Ovary (tissue), 9 donors: ENCODE measurements around the gene GRAP2. TPM values are rescaled to one million over a fixed set of nuclear protein-coding genes. Genes with fewer than 3 reads are reported as not detected.

Source experiments
- DNase-seq, 5 donors: peaks; one replicate each; pipeline ENCODE4 v3.0.0-alpha.2; 2019 to 2020
- H3K27ac ChIP-seq, 2 donors: fragments of 200-600 bp; one replicate each; pipeline versions ENCODE4 v1.5.1 to v1.8.0; 2019 to 2022
- H3K27me3 ChIP-seq: fragments of 200-600 bp; one replicate; pipeline ENCODE4 v1.8.0; 2022
- H3K36me3 ChIP-seq: fragments of 200-600 bp; sonication (generic); one replicate; pipeline ENCODE4 v1.5.1; 2019
- H3K4me1 ChIP-seq: one replicate; pipeline ENCODE4 v1.8.1; 2013; ENCODE audit warnings: mild to moderate bottlenecking, moderate library complexity; ENCODE audit not compliant: insufficient read depth
- H3K4me3 ChIP-seq: fragments of 200-600 bp; sonication (generic); one replicate; pipeline ENCODE4 v1.5.1; 2017
- H3K9me3 ChIP-seq, 2 donors: fragments of 200-600 bp in 1 of 2; sonication (generic) in 1 of 2; one replicate each; pipeline versions ENCODE4 v1.5.1 to v1.8.1; 2013 to 2019; ENCODE audit warnings: mild to moderate bottlenecking in 1 of 2, moderate library complexity in 1 of 2
- CTCF ChIP-seq, 3 donors: fragments of 450-650 bp in 2 of 3; fragments of 200-600 bp in 1 of 3; IDR thresholded peaks; one replicate each; pipeline versions ENCODE4 v1.5.1 to v1.8.0; 2016 to 2022; ENCODE audit warnings: antibody characterized with exemption in 3 of 3, mild to moderate bottlenecking in 1 of 3
- EP300 ChIP-seq: sonication (generic); formaldehyde crosslinking; IDR thresholded peaks from one replicate; pipeline ENCODE4 v1.6.1; 2017; ENCODE audit warnings: antibody characterized with exemption
- POLR2A ChIP-seq: fragments of 450-650 bp; IDR thresholded peaks from one replicate; pipeline ENCODE4 v1.6.1; 2017; ENCODE audit warnings: antibody characterized with exemption, mild to moderate bottlenecking, moderate library complexity
- WGBS, 3 donors: extraction: QIAGEN DNeasy Blood & Tissue Kit in 1 of 3; methylation state at CpG; one replicate each; pipeline versions ENCODE4 v1.1.5 to v1.1.7; 2013 to 2017; 5-methylcytosine and 5-hydroxymethylcytosine counted together
- intact Hi-C, 4 donors: fragments of 100-400 bp; cut with DNase I; formaldehyde crosslinking; loops; one replicate each; pipeline versions ENCODE4 v1.11.0 to v1.15.1; 2022 to 2023
- polyA plus RNA-seq, 2 donors: library from polyadenylated mRNA; stranded (reverse); fragments of 200-250 nt in 1 of 2; fragments of 350-450 nt in 1 of 2; fragmentation: Illumina TruSeq in 1 of 2; extraction: RNeasy Lipid Tissue Mini Kit (QIAGEN cat#74804) in 1 of 2; gene quantifications; one replicate each; pipeline ENCODE4 v1.2.3, GENCODE V29; 2013 to 2014
- small RNA-seq: library from RNA; depleted of rRNA; stranded (forward); fragments of <200 nt; gene quantifications from one replicate; pipeline ENCODE3, GENCODE V24; 2016
- total RNA-seq, 7 donors: library from RNA; depleted of rRNA in 2 of 7; stranded (reverse); fragments of >200 nt in 2 of 7; fragmentation: NEBNext Ultra II Directional in 3 of 7; extraction: Animal tissue kit (Norgen Biotek cat#: 25700) in 3 of 7; gene quantifications; one replicate each; pipeline versions ENCODE4 v1.1.0 to v1.2.4, GENCODE V29; 2016 to 2023
- donor health status: DM: no; HTN: no; CAD: no; lungs with moderate emphysema.
- donor health status: DM: no; HTN: no; CAD: no.
- donor health status: Bipolar disorder and iron deficiency.
- donor health status: DM: yes; HTN: yes; CAD: no.
- donor health status: DM: no; HTN: no; CAD: no.
- donor health status: DM: yes; HTN: yes; CAD: no.

Gene GRAP2
- total and polyA plus RNA-seq, 9 donors = 0.46 to 2.0 (median 0.75) TPM; not detected in 1

- no peak for DNase-seq
- intact Hi-C loops = loop anchor here in 1 of 4 donors (2.0 kb wide), 1 partner anchor 476 kb away; no protein-coding TSS in a partner anchor
- Histone ChIP-seq H3K4me3 (no peak overlapping the region), H3K4me1 (no peaks in the 10 kb centered on the region), H3K36me3 (no peaks in the 10 kb centered on the region), H3K9me3 (no peaks in the 10 kb centered on the region), H3K27me3 (no peaks in the 10 kb centered on the region), H3K27ac (no peak overlapping the region)
- WGBS, 3 donors = 91 to 96% (median 92%) methylated on average over 9 of the region's 9 CpGs
- TF ChIP-seq POLR2A (no peak), CTCF (IDR thresholded peaks at IDR 0.05) (no peak), EP300 (no peak)
These were observed 118.2 kb downstream of the GRAP2 start for GRCh38 chr22:40019100-40019499.

GRCh38 chr22:40020956-40021355 lies 120.1 kb downstream of the GRAP2 start:
- Histone ChIP-seq H3K27ac (no peak overlapping the region), H3K27me3 (no peaks in the 10 kb centered on the region), H3K4me1 (no peaks in the 10 kb centered on the region), H3K4me3 (no peak overlapping the region), H3K9me3 (no peaks in the 10 kb centered on the region), H3K36me3 (no peaks in the 10 kb centered on the region)
- TF ChIP-seq CTCF (IDR thresholded peaks at IDR 0.05) = no peak
- TF ChIP-seq POLR2A = no peak
- TF ChIP-seq EP300 = no peak
- intact Hi-C loops = loop anchor here in 3 of 4 donors (5.0 to 10.0 kb wide), 3 partner anchors 476 to 486 kb away; partner anchors contain the start of gene RPS19BP1 (in 1 of the 3)
- 78 to 89% (median 87%) methylated on average over 7 of the region's 7 CpGs for WGBS, 3 donors
- no peak for DNase-seq

GRCh38 chr22:40021401-40022000 lies 120.6 kb downstream of the GRAP2 start:
- intact Hi-C loops = loop anchor here in 3 of 4 donors (5.0 to 10.0 kb wide), 3 partner anchors 477 to 487 kb away; partner anchors contain the start of gene RPS19BP1 (in 1 of the 3)
- Histone ChIP-seq H3K9me3 (no peaks in the 10 kb centered on the region), H3K27me3 (no peaks in the 10 kb centered on the region), H3K36me3 (no peaks in the 10 kb centered on the region), H3K27ac (no peak overlapping the region), H3K4me1 (no peaks in the 10 kb centered on the region), H3K4me3 (no peak overlapping the region)
- DNase-seq = no peak
- WGBS, 3 donors = 90 to 92% (median 91%) methylated on average over 34 of the region's 34 CpGs
- TF ChIP-seq CTCF (IDR thresholded peaks at IDR 0.05) (no peak), POLR2A (no peak), EP300 (no peak)

- Histone ChIP-seq H3K27me3 (no peaks in the 10 kb centered on the region), H3K36me3 (no peaks in the 10 kb centered on the region), H3K27ac (no peak overlapping the region), H3K9me3 (no peaks in the 10 kb centered on the region), H3K4me3 (no peak overlapping the region), H3K4me1 (no peaks in the 10 kb centered on the region)
- 85 to 86% (median 85%) methylated on average over 11 of the region's 11 CpGs for WGBS, 3 donors
- intact Hi-C loops = loop anchor here (2.0 to 10.0 kb wide), 4 partner anchors 478 to 488 kb away; partner anchors contain the start of gene RPS19BP1 (in 1 of the 4)
- DNase-seq = no peak
- TF ChIP-seq EP300 (no peak), POLR2A (no peak), CTCF (IDR thresholded peaks at IDR 0.05) (no peak)
These were observed 121.8 kb downstream of the GRAP2 start for GRCh38 chr22:40022536-40023240.

Small RNA genes within 50 kb of the gene (small RNA-seq; reads per million reads assigned to genes)
- gene RN7SKP210 = not detected

Other genes starting within 250 kb of the GRAP2 start
- gene ENTHD1, start 7.3 kb upstream of the GRAP2 start, total RNA-seq = under 1 TPM in 1 of 7 donors, not detected in 6; 0.23 TPM
- gene ENTHD1, start 7.3 kb upstream of the GRAP2 start, polyA plus RNA-seq = not detected
- not detected for gene TMA7B, start 59.3 kb downstream of the GRAP2 start, total RNA-seq
- gene TMA7B, start 59.3 kb downstream of the GRAP2 start, polyA plus RNA-seq = not detected
- gene FAM83F, start 93.9 kb downstream of the GRAP2 start, total RNA-seq = 1 to 10 TPM in 4 of 7 donors, under 1 TPM in 3; 0.20 to 3.4 (median 1.7) TPM
- gene FAM83F, start 93.9 kb downstream of the GRAP2 start, polyA plus RNA-seq = under 1 TPM; 0.12 to 0.51 TPM